ENCODE data around the gene RLN2.
"Not testable (repeated sequence)": the region's sequence is repeated elsewhere in the genome, so short reads cannot be mapped to it uniquely, and the experiment has no call there.

RLN2 gene

DNA sequence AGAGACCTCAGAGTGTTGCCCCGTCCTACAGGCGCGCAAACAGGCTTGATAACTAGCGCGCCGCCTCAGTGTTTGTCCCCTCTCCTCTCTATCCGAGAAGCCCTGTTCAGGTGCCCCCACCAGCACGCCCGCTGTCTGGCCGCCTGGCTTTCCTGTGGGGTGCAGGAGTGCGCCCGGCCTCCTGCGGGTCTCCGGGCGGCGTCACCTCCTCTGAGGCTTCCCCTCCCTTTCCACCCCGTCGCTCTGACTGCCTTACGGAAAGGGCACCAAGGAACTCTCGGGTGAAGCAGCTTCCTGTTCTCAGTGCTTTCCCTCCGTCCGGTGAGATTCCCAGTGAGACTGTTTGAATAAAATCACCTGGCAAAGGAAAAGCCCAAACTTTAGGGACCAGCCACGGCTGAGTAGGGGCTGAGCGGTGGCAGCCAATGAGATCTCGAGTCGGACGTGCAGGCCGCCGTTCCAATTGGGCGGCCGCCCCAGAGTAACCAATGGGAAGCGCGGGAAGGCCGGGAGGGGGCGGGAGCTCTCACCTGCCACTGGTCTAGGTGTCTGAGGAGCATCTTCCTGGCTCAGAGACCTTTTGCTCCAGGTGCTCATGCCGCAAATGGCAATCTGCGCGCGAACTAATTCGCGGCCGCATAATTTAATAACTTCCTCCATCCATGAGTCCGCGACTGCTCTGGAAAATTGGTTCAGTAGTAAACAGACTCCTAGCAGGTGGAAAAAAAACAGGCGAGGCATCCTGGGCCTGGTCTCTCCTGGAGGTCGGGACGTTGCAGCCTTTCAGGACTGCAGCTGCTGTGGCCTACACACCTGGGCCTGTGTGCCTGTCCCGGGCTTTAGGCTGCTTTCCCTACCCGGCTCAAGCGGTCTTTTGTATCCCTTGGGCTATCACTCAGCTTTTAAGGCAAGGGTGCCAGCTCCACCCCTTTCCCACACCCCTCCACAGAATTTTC is at the start of gene RLN2:
TSS of gene RLN2 (minus strand) at position 877 of the 956 bp plus-strand sequence. CDS start at position 741, 136 bp downstream.
- not testable (repeated sequence) for DNase-seq

DNA sequence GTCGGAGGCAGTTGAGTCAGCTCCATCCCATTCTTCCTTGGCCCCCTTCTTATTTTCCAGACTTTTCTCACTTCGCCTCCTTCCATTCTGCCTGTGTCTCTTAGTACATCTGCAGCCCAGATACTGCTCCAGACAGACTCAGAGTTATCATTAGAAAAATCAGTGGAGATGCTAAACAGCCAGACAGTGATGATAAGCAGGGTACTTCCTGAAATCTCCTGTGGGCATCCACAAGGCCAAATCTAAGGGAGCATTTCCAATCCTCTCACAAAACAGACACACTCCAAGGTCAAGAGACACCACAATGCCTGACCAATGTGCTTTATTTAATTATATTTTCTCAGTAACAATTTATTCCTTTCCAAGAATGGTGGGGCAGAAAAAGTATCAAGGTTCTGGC is 49.7 kb upstream of the RLN2 start:
- no peak for DNase-seq

DNA sequence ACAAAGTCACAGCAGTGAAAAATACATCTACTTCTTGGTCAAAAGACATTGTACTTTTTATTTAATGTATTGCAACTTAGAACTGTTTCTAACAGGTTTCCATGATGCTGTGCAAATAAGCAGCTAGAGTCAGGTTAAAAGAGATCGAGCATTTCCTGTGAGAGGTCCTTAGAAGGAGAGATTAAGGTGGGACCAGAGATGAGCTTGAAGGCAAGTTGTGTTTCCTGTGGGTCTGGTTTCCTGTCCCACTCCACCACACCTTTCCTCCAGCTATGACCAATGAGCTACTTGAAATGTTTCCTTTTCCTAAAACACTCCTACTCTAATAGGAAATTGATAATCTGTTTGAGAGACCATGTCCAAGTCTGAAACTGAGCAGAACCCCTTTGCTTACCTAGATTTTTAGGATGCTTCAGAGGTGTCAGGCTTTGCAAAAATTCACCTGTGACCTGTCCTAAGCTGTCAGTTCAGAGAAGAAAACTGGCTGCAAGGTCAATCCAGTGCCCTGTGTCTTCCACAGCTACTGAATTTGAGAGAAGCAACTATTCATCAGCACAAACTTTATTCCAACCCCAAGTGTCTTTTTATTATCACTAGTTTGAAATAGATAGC is 48.2 kb upstream of the RLN2 start:
- DNase-seq: no peak

DNA sequence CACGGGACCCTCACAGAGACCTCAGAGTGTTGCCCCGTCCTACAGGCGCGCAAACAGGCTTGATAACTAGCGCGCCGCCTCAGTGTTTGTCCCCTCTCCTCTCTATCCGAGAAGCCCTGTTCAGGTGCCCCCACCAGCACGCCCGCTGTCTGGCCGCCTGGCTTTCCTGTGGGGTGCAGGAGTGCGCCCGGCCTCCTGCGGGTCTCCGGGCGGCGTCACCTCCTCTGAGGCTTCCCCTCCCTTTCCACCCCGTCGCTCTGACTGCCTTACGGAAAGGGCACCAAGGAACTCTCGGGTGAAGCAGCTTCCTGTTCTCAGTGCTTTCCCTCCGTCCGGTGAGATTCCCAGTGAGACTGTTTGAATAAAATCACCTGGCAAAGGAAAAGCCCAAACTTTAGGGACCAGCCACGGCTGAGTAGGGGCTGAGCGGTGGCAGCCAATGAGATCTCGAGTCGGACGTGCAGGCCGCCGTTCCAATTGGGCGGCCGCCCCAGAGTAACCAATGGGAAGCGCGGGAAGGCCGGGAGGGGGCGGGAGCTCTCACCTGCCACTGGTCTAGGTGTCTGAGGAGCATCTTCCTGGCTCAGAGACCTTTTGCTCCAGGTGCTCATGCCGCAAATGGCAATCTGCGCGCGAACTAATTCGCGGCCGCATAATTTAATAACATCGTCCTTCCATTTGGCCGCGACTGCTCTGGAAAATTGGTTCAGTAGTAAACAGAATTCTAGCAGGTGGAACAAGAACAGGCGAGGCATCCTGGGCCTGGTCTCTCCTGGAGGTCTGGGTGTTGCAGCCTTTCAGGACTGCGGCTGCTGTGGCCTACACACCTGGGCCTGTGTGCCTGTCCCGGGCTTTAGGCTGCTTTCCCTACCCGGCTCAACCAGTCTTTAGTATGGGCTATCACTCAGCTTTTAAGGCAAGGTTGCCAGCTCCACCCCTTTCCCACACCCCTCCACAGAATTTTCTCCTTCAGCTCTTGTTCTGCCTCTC is 34.8 kb upstream of the RLN2 start, which contains the start of gene RLN1:
TSS of gene RLN1 (minus strand) at position 885 of the 990 bp plus-strand sequence. CDS start at position 755, 130 bp downstream.
- not testable (repeated sequence) for DNase-seq

DNA sequence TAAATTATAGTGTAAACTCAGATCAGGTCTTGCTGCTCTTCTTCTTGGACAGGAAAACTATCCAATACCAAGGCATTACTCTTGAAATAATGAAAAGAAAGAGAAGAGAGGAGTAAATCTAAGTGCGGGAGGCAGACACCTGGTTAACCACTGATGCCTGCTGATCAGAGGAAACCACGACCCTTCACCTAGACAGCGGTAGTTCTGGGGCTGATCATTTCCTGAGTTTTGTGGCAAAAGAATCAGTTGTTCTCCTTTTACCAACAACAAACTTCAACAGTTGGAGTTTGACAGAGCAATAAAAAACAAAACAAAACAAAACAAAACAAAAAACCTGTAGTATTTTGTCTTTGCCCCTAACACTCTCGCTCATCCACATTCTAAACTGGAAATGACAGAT is 32.2 kb upstream of the RLN2 start:
- DNase-seq: no peak

DNA sequence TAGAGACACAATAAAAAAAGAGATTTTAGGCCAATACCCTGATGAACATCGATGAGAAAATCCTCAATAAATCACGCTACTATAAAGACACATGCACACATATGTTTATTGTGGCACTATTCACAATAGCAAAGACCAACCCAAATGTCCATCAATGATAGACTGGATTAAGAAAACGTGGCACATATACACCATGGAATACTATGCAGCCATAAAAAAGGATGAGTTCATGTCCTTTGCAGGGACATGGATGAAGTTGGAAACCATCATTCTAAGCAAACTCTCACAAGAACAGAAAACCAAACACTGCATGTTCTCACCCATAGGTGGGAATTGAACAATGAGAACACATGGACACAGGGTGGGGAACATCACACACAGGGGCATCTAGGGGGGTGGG is 26.8 kb upstream of the RLN2 start:
- not testable (repeated sequence) for DNase-seq

DNA sequence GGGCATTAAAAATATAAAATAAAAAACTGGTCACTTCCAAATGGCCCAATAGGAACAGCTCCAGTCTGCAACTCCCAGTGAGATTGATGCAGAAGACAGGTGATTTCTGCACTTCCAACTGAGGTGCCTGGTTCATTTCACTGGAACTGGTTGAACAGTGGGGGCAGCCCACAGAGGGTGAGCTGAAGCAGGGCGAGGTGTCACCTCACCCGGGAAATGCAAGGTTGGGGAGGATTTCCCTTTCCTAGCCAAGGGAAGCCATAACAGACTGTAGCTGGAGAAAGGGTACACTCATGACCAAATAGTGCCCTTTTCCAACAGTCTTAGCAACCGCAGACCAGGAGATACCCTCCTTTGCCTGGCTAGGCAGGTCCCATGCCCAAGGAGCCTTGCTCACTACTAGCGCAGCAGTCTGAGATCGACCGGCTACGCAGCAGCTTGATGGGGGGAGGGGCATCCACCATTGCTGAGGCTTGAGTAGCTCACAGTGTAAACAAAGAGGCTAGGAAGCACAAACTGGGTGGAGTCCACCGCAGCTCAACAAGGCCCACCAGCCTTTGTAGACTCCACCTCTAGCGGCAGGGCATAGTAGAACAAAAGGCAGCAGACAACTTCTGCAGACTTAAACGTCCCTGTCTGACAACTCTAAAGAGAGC is 22.5 kb upstream of the RLN2 start:
- no peak for DNase-seq

DNA sequence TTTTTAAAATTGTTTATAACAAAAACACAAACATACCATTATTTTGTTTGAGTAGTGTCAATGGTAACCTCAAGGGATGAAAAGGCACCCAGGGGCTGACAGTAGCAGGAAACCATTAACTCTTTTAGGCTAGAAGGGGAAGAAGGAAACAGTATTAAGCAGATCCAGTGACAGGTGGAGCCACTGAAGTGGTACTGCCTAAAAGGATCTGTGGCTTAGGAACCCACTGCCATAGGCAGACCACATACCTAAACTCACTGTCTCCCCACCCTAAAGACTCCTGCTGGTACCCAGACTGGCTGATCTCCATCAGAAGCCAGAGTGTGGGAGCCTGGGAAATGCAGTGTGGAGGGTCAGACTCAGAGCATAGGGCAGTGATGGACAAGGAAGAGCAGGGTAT is 21.7 kb upstream of the RLN2 start:
- DNase-seq: no peak

- DNase-seq: not testable (repeated sequence)
Measured at GRCh38 chr9:5321601-5322000, 17.1 kb upstream of the RLN2 start.

DNA sequence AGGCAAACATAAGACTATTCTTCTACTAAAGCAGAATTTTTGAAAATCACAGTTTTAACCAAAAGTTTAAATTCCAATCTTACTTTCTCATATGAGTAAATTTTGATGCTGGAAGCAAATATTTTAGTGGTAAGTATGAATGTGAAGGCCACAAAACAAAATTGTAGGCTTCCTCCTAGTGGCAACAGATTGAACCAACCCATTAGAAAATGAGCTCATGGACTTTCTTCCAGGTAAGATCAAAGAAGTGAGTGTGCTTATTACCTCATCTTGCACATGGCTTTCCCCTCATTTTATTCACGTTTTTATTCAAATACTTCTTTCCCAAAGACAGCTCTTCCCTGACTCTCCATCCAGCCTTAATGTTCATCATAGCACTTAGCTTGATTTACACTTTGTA is 16.5 kb upstream of the RLN2 start:
- DNase-seq: no peak

DNA sequence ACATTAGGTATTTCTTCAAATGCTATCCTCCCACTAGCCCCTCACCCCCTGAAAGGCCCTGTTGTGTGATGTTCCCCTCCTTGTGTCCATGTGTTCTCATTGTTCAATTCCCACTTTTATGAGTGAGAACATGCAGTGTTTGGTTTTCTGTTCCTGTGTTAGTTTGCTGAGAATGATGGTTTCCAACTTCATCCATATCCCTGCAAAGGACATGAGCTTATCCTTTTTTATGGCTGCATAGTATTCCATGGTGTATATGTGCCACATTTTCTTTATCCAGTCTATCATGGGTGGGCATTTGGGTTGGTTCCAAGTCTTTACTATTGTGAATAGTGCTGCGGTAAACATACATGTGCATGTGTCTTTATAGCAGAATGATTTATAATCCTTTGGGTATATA is 11.9 kb upstream of the RLN2 start:
- DNase-seq: not testable (repeated sequence)

GRCh38 chr9:5315187-5315923 is 10.8 kb upstream of the RLN2 start:
- no peak for DNase-seq

GRCh38 chr9:5310851-5311250 is 6.3 kb upstream of the RLN2 start:
- DNase-seq: no peak

GRCh38 chr9:5305741-5306140 is 1.2 kb upstream of the RLN2 start:
- DNase-seq: no peak

DNA sequence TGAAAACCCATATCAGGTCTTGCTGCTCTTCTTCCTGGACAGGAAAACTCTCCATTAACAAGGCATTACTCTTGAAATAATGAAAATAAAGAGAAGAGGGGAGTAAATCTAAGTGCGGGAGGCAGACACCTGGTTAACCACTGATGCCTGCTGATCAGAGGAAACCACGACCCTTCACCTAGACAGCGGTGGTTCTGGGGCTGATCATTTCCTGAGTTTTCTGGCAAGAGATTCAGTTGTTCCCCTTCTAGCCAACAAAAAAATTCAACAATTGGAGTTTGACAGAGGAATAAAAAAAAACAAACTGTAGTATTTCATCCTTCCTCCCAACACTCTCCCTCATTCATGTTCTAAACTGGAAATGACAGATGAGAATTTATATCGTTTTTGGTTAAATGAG is 3.0 kb downstream of the RLN2 start:
- no peak for DNase-seq

DNA sequence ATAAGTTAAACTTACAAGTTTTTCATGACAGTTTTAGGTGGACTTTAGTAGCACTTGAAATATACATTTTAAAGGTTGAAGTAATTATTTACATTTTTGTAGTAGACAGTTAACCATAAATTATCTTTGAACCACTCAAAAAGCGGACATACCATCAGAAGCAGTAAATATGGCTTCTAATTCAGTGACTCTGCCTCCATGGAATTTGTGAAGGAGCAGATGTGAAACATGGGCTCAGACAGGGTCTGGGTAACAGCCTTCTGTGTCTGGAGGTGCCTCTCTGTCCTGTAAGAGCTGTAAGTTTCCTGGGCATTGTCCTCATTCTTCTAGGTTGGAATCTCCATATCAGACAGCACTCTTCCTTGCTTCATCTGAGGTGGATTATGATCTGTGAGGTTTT is 12.4 kb downstream of the RLN2 start:
- no peak for DNase-seq

GRCh38 chr9:5288591-5288990 is 15.9 kb downstream of the RLN2 start:
- no peak for DNase-seq

DNA sequence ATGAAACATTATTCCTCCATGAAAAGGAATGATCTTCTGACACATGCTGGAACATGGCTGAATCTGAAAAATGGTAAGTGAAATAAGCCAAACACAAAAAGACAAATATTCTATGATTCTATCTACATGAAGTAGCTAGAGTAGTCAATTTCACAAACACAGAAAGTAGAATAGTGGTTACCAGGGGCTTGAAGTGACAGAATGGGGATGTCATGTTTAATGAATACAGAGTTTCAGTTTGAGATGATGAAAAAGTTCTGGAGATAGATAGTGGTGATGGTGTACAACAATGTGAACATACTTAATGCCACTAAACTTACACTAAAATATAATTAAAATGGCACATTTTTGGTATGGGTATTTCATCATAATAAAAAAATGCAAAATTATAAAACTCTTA is 18.3 kb downstream of the RLN2 start:
- DNase-seq: no peak

GRCh38 chr9:5278486-5278885 is 26.0 kb downstream of the RLN2 start:
- no peak for DNase-seq

GRCh38 chr9:5274770-5275169 is 29.7 kb downstream of the RLN2 start:
- DNase-seq: no peak

- DNase-seq: no peak
Measured at GRCh38 chr9:5269249-5269715, 35.2 kb downstream of the RLN2 start.
